Upper lobe of left lung (tissue), 6 donors: ENCODE measurements around the gene PYGL. TPM values are rescaled to one million over a fixed set of nuclear protein-coding genes. Genes with fewer than 3 reads are reported as not detected.
A peak's percentile ranks its signal among the peaks of the same experiment; 100 is the strongest.

Source experiments
- ATAC-seq, 2 donors: fragments of 200-7000 bp; cut with Tn5 transposase; one replicate each; pipeline ENCODE4 v1.9.1; 2022; ENCODE audit warnings: mild to moderate bottlenecking in 2 of 2, moderate library complexity in 2 of 2; ENCODE audit not compliant: low FRiP score in 2 of 2
- DNase-seq, 2 donors: peaks; one replicate each; pipeline ENCODE4 v3.0.0-alpha.2; 2019 to 2020
- H3K27ac ChIP-seq, 4 donors: fragments of 200-600 bp; sonication (generic); one replicate each; pipeline ENCODE4 v1.5.1; 2016 to 2019
- H3K27me3 ChIP-seq, 4 donors: fragments of 200-600 bp; sonication (generic); one replicate each; pipeline ENCODE4 v1.5.1; 2017 to 2019
- H3K36me3 ChIP-seq, 4 donors: fragments of 200-600 bp; sonication (generic); one replicate each; pipeline ENCODE4 v1.5.1; 2016 to 2019
- H3K4me1 ChIP-seq, 4 donors: fragments of 200-600 bp; sonication (generic); one replicate each; pipeline ENCODE4 v1.5.1; 2018 to 2019
- H3K4me3 ChIP-seq, 4 donors: fragments of 200-600 bp; sonication (generic); one replicate each; pipeline ENCODE4 v1.5.1; 2017 to 2019; ENCODE audit warnings: mild to moderate bottlenecking in 2 of 4, moderate library complexity in 1 of 4
- H3K9me3 ChIP-seq, 4 donors: fragments of 200-600 bp; sonication (generic); one replicate each; pipeline ENCODE4 v1.5.1; 2018 to 2019
- CTCF ChIP-seq, 6 experiments: fragments of 450-650 bp in 4 of 6; fragments of 200-600 bp in 2 of 6; sonication (generic) in 2 of 6; IDR thresholded peaks; one replicate each; pipeline ENCODE4 v1.5.1; 2016 to 2019; ENCODE audit warnings: antibody characterized with exemption in 6 of 6
- EP300 ChIP-seq, 4 donors: sonication (generic); formaldehyde crosslinking; IDR thresholded peaks; one replicate each; pipeline ENCODE4 v1.5.1; 2017; ENCODE audit warnings: antibody characterized with exemption in 4 of 4, control low read depth in 2 of 4
- POLR2A ChIP-seq, 4 donors: fragments of 450-650 bp; IDR thresholded peaks; one replicate each; pipeline ENCODE4 v1.5.1; 2016 to 2017; ENCODE audit warnings: antibody characterized with exemption in 4 of 4, mild to moderate bottlenecking in 2 of 4
- POLR2AphosphoS5 ChIP-seq, 2 donors: sonication (generic); formaldehyde crosslinking; IDR thresholded peaks; one replicate each; pipeline ENCODE4 v1.5.1; 2017; ENCODE audit warnings: antibody characterized with exemption in 2 of 2
- WGBS, 2 donors: methylation state at CpG; one replicate each; pipeline ENCODE4 v1.1.5; 2017 to 2018; 5-methylcytosine and 5-hydroxymethylcytosine counted together
- total RNA-seq, 6 donors: library from RNA; depleted of rRNA in 4 of 6; stranded (reverse); fragments of >200 nt in 4 of 6; gene quantifications; one replicate each; pipeline versions ENCODE4 v1.1.0 to v1.2.1, GENCODE V29; 2016 to 2021
- donor health status: DM: no; HTN: no; CAD: no; lungs with moderate emphysema.
- donor health status: DM: no; HTN: yes; CAD: no; lungs with severe emphysema.

Gene PYGL
- total RNA-seq, 6 donors from 2014 or later, result 33.6 to 73.2 (median 55.9) TPM

- Histone ChIP-seq H3K27me3 (peaks cover 0 to 13% (median 3%) of the 10 kb centered on the region in 4 donors), H3K36me3 (no peaks in the 10 kb centered on the region), H3K9me3 (no peaks in the 10 kb centered on the region), H3K27ac (no peak overlapping the region), H3K4me3 (no peak overlapping the region), H3K4me1 (peaks cover 5 to 9% (median 8%) of the 10 kb centered on the region in 4 donors)
- no peak for ATAC-seq
- 79 to 84% methylated on average over 5 of the region's 5 CpGs for WGBS, 2 donors
- TF ChIP-seq CTCF (IDR thresholded peaks at IDR 0.05), result no peak
- TF ChIP-seq POLR2A (IDR thresholded peaks at IDR 0.05), result no peak
- TF ChIP-seq POLR2AphosphoS5 (IDR thresholded peaks at IDR 0.05), result no peak
- TF ChIP-seq EP300 (IDR thresholded peaks at IDR 0.05), result no peak
- no peak for DNase-seq
Observed at GRCh38 chr14:50871228-50871627, 73.1 kb downstream of the PYGL start.

GRCh38 chr14:50865391-50866076 lies 78.7 kb downstream of the PYGL start:
- peak overlapping the region in 2 of 4 donors; percentile 20 to 55 for H3K27ac ChIP-seq
- peaks cover 0 to 9% (median 2%) of the 10 kb centered on the region in 4 donors for H3K4me1 ChIP-seq
- TF ChIP-seq POLR2AphosphoS5 (IDR thresholded peaks at IDR 0.05) (no peak), CTCF (IDR thresholded peaks at IDR 0.05) (no peak), POLR2A (IDR thresholded peaks at IDR 0.05) (no peak), EP300 (IDR thresholded peaks at IDR 0.05) (no peak)
- no peak overlapping the region for H3K4me3 ChIP-seq
- no peaks in the 10 kb centered on the region for H3K27me3 ChIP-seq
- no peaks in the 10 kb centered on the region for H3K36me3 ChIP-seq
- no peaks in the 10 kb centered on the region for H3K9me3 ChIP-seq
- ATAC-seq (no peak), DNase-seq (no peak)
- WGBS, 2 donors, result 34 to 39% methylated on average over 11 of the region's 11 CpGs

GRCh38 chr14:50864946-50865345 lies 79.3 kb downstream of the PYGL start:
- Histone ChIP-seq H3K4me1 (peaks cover 0 to 9% (median 5%) of the 10 kb centered on the region in 4 donors), H3K9me3 (no peaks in the 10 kb centered on the region), H3K36me3 (no peaks in the 10 kb centered on the region), H3K4me3 (no peak overlapping the region), H3K27ac (no peak overlapping the region), H3K27me3 (no peaks in the 10 kb centered on the region)
- TF ChIP-seq CTCF (IDR thresholded peaks at IDR 0.05) (no peak), POLR2A (IDR thresholded peaks at IDR 0.05) (no peak), EP300 (IDR thresholded peaks at IDR 0.05) (no peak), POLR2AphosphoS5 (IDR thresholded peaks at IDR 0.05) (no peak)
- WGBS, 2 donors, result 85 to 95% methylated on average over 5 of the region's 5 CpGs
- ATAC-seq (no peak), DNase-seq (no peak)

GRCh38 chr14:50864237-50864636 lies 80.0 kb downstream of the PYGL start:
- Histone ChIP-seq H3K27ac (no peak overlapping the region), H3K27me3 (no peaks in the 10 kb centered on the region), H3K4me1 (peaks cover 0 to 14% (median 9%) of the 10 kb centered on the region in 4 donors), H3K36me3 (no peaks in the 10 kb centered on the region), H3K4me3 (no peak overlapping the region), H3K9me3 (no peaks in the 10 kb centered on the region)
- ATAC-seq, result no peak
- TF ChIP-seq CTCF (IDR thresholded peaks at IDR 0.05), result no peak
- DNase-seq, result no peak

- no peak for ATAC-seq
- Histone ChIP-seq H3K4me3 (no peak overlapping the region), H3K9me3 (no peaks in the 10 kb centered on the region), H3K4me1 (peaks cover 0 to 15% (median 10%) of the 10 kb centered on the region in 4 donors), H3K36me3 (no peaks in the 10 kb centered on the region), H3K27ac (no peak overlapping the region), H3K27me3 (no peaks in the 10 kb centered on the region)
- TF ChIP-seq EP300 (IDR thresholded peaks at IDR 0.05), result no peak
- no peak for TF ChIP-seq CTCF (IDR thresholded peaks at IDR 0.05)
- TF ChIP-seq POLR2AphosphoS5 (IDR thresholded peaks at IDR 0.05), result no peak
- TF ChIP-seq POLR2A (IDR thresholded peaks at IDR 0.05), result no peak
- WGBS, 2 donors, result 64 to 75% methylated on average over 4 of the region's 4 CpGs
- no peak for DNase-seq
Observed at GRCh38 chr14:50862036-50862570, 82.2 kb downstream of the PYGL start.
